Left renal pelvis (tissue), 4 donors: ENCODE measurements around the gene STEAP4. TPM values are rescaled to one million over a fixed set of nuclear protein-coding genes. Genes with fewer than 3 reads are reported as not detected.
"Not testable (repeated sequence)": the region's sequence is repeated elsewhere in the genome, so short reads cannot be mapped to it uniquely, and the experiment has no call there.

ENCODE experiments used
- DNase-seq, 4 donors: peaks; one replicate each; pipeline ENCODE4 v3.0.0-alpha.2; 2013; ENCODE audit warnings: low read depth in 4 of 4, low spot score in 3 of 4
- polyA plus RNA-seq, 4 donors: library from polyadenylated mRNA; unstranded; fragments of 120-200 nt; gene quantifications; one replicate each; pipeline ENCODE4 v1.2.1, GENCODE V29; 2013; ENCODE audit not compliant: insufficient read length in 4 of 4

The STEAP4 gene
- polyA plus RNA-seq, 4 donors = 0.19 to 3.3 (median 0.26) TPM

DNA sequence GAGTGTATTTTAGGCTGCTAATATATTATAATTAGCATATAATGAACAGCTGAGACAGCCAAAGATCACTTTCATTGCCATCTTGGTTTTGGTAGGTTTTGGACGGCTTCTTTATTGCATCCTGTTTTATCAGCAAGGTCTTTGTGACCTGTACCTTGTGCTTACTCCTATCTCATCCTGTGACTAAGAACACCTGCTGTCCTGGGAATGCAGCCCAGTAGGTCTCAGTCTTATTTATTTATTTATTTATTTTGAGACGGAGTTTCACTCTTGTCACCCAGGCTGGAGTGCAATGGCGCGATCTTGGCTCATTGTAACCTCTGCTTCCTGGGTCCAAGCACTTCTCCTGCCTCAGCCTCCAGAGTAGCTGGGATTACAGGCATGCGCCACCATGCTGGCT, 31.8 kb downstream of the STEAP4 start:
- not testable (repeated sequence) for DNase-seq

DNA sequence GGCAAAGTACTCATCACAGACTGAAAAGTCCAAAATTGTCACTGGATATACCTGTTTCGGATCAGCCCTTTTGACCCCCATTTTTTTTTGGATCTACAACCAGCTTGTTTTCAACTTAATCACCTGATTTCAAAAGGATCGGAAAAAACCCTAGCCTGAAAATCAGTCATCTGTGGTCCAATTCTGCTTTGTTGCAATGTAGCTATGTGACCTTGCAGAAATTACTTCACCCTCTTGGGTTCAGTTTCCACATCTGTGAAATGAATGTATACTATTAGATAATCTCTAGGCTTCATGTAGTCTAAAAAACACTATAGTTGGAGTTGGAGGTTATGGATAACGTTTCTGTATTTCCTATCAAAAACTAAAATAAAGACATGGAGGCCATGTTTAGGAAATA, 37.1 kb downstream of the STEAP4 start:
- no peak for DNase-seq

DNA sequence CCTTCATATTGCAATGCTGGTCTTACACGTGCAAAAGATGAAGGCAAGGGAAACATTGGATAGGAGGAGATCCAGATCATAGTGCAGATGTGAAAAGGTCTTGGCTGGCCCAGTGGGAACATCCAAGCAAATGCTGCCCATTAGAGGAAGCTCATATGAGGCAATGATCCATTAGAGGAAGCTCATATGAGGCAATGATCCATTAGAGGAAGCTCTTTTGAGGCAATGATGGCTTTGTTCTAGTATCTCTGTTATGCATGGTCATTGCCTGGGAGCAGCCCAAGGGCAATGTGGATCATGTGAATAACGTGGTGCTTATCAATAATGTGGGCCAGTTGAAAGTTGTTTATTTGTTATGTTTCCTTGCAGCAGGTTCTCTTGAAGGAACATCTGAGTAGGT, 37.8 kb downstream of the STEAP4 start:
- DNase-seq = no peak

DNA sequence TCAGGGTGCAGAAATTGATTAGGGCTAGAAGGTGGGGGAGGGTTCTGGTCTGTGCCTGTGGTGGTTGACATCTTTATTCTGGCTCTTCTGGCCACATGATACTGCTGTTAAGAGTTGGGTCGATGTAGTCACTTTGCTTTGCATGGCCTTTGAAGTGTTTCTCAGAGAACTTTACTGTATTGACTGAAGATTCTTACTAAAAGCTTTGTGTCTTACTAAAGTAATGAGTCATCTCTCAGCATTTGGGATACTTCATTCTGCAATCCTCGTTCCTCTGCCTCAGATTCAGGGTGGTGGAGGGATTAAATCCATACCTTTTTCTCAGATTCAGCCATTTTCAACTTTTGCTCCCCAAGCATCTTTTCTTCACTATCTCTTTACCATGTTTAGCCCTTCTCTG, 38.6 kb downstream of the STEAP4 start:
- no peak for DNase-seq

DNA sequence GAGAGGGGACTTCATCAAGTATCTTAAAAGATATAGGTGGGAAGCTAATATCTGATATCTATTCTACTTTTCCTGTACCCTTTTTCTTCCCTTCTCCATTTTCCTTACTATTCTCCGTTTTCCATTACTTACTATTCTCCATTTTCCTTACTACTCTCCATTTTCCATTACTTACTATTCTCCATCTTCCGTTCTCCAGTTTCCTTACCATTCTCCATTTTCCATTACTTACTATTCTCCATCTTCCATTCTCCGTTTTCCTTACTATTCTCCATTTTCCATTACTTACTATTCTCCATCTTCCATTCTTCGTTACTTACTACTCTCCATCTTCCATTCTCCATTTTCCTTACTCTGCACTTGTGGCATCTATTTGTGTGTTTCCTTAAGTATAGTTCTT, 39.3 kb downstream of the STEAP4 start:
- no peak for DNase-seq

DNA sequence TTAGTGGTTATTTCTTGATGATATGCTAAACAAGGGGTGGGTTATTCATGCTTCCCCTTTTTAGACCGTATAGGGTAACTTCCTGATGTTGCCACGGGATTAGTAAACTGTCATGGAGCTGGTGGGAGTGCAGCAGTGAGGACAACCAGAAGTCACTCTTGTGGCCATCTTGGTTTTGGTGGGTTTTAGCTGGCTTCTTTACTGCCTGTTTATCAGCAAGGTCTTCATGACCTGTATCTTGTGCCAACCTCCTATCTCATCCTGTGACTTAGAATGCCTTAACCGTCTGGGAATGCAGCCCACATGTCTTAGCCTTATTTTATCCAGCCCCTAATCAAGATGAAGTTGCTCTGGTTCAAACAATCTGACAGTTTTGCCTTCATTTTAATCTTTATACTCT, 41.7 kb downstream of the STEAP4 start:
- not testable (repeated sequence) for DNase-seq

DNA sequence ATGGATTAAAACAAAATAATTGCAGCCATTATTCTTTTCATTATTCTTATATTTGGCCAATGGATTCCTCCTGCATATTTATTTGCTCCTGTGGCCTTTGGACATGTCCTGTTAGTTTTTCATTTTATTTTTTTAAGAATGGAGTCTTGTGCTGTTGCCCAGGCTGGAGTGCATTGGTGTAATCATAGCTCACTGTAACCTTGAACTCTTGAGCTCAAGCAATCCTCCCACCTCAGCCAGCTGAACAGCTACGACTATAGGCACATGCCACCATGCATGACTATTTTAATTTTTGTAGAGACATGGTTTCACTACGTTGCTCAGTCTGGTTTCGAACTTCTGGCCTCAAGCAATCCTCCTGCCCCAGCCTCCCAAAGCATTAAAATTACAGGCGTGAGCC, 44.1 kb downstream of the STEAP4 start:
- DNase-seq = no peak

DNA sequence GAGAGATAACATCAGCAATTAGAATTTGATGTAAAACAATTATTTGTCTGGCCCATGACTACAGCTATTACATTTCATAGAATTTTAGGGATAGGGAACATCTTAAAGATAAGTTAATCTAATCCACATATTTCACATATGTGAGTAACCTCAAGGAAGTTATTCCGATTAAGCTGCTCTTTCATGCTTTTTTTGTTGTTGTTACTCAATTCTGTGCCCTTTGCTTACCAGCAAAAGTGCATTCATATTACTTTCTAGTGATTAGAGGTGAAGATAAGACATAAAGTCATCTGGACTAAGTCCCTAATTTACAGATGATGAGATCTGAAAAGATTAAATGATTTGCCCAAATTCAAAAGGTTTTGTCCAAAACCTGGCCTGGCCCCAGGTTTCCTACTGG, 46.0 kb downstream of the STEAP4 start:
- no peak for DNase-seq

DNA sequence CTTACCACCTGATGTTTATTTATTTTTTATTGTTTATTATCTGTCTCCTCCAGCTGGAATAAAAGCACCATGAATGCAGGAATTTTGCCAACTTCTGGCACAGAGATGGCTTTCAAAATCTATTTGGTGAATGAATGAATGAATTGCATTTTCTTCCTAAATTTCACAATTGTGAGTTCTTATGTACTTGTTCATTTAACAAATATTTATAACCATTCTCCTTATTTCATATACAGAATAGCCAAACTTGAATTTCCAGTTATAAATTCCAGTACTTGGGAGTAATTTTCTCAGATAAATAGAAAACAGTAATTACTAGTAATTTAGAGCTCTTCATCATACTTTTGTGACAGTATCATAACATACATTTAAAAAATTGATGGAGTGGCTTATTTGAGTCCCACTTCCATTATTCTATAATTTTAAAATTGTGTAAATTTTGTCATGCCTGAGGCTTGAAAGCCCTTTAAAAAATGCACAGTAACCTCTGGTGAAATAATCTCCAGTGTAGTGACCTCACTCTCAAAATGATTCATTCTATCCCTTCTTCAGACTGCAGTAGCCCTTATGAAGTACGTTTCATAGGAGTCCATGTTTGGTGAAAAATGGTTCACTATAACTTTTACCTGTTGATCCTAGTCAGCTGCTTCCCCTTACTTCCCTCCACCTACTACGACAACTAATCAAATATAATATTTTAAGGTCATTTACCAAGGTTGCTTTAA, 46.9 kb downstream of the STEAP4 start:
- no peak for DNase-seq

DNA sequence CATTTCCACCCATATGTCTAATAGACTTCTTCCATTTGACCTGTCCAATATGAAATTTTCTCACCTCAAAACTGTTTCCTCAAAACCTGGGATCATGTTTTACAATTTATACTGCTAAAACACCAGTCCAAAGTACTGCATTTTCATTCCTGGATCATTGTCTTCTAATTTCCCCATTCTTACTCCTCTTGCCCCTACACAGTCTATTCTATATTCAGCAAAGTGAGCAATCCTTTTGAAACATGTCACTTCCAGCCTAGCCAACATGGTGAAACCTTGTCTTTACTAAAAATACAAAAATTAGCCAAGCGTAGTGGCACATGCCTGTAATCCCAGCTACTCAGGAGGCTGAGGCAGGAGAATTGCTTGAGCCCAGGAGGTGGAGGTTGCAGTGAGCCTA, 48.4 kb downstream of the STEAP4 start:
- DNase-seq = not testable (repeated sequence)

DNA sequence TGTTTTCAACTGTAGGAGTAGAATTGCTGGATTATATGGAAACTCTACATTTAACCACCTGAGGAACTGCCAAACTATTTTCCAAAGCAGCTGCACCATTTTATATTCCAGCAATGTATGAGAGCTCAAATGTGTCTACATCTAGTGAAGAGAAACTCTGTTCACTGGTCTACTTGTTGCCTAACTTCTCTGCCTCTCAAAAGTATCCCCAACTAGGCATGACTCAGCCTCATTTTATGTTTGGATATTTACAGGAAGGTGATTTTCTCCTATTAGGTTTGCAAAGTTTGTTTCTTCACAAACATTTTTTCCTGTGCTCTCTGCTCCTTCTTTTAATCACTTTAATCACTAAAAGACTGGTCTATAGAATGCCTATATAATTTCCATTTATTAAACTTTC, 49.8 kb downstream of the STEAP4 start:
- DNase-seq = no peak

DNA sequence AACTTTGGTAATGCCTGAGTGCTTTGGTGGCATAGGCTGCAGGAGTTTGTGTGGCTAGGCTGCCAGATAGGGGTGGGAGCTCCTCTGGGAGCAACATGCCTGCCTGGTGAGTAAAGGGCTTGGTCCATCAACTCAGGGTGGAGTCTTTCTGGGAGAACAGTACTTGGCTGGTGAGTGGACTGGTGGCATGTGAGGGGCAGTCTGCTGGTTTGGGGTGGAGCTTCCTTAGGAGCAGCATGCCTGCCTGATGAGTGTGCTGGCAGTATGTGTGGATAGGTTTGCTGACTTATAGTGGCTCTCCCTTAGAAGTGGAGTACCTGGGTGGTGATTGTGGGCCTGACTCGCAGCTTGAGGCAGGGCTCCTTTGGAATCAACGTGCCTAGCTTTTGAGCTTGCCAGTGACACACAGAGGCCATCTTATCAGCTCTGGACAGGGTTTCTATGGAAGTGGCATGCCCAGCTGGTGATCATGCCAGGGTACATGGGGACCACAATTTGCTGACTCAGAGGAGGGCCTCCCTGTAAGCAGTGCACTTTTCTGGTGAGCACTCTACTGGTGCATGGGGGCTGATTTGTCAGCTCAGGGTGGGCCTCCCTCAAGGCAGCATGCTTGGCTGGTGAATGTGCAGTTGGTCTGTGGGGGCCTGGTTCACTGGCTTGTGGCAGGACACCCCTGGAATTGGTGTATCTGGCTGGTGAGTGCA, 51.8 kb downstream of the STEAP4 start:
- no peak for DNase-seq

DNA sequence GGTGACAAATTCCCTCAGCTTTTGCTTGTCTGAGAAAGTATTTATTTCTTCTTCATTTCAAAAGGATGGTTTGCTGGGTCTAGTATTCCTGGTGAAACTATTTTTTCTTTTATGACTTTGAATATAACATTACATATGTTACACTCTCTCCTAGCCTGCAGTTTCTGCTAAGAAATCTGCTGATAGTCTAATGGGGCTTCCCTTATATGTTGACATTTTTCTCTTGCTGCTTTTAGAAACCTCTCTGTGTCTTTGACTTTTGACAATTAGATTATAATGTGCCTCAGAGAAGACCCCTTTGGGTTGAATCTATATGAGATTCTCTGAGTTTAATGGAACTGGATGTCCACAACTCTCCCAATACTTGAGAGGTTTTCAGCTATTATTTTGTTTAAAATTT, 53.1 kb downstream of the STEAP4 start:
- no peak for DNase-seq

DNA sequence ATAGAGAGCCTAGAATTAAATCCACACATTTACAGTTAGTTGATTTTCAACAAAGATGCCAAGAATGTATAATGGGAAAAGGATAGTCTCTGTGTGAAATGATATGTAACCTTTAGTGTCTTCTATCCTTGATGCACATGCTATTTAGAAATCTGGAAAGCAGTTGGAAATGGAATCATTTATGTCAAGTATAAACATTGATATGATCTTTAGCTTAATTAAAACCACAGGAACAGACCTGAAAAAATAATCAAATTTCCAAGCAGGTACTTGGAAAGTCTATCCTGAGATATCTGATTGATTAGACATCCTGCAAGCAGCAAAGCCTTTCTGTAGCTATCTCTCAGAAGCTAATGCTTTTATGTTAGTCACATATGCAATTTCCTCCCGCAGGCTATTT, 62.4 kb downstream of the STEAP4 start:
- DNase-seq = no peak

DNA sequence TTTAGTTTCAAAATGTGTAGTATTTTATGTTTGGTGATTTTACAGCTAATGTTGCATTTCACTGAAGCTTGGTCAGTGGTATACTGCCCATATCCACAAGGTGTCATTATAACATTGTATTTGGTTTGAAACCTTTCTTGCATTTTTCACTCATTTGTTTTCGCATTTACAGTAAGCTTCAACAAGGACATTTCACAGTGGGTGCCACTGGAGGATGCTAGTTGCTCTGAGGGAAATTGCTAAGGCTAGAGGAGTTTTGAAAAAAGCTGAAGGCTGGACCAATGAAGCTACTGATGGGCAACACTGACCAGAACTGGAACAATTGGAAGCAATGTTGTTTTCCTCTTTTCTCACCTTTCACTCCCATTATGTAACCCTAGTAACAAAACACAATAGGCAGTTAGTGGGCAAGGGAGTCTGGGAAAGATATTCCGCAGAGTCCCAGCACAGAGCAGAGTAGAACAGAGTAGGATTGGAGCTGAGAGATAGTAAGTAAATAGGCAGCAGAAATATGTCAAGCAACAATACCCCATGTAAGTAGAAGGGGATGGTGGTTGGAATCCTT, 63.3 kb downstream of the STEAP4 start:
- DNase-seq = peak in 1 of 4 donors; percentile 31

DNA sequence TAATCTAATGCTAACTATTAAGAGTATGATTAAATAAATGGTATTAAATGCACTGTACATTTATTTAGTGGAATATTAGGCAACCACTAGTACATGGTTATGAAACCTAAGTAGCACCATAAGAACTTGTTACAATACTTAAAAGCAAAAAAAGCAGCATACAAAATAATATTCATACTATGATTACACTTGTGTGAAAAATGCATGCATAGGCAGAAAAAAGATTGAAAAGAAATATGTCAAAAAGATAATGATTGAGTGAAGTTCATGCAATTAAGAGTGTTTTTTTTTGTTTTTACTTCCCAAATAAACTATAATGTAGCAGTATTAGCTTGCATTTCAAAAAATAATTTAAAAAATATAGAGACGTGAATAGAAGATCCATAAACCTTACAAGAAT, 66.8 kb downstream of the STEAP4 start:
- DNase-seq = no peak

DNA sequence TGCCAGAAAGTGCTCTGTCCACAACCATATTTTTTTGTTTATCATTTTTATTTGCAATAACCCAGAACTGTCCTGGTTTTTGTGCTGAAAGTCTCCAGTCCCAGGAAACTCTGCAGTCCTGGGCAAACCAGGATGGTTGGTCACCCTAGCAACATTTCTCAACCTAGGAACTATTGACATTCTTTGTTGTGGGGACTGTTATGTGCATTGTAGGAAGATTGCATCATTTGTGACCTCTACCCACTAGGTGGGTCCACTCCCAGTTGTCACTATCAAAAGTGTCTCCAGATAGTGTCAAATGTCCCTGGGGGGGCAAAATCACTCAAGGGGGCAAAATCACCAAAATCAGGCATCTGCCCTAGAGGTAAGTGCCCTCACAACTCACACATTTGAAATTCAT, 72.9 kb downstream of the STEAP4 start:
- DNase-seq = no peak

DNA sequence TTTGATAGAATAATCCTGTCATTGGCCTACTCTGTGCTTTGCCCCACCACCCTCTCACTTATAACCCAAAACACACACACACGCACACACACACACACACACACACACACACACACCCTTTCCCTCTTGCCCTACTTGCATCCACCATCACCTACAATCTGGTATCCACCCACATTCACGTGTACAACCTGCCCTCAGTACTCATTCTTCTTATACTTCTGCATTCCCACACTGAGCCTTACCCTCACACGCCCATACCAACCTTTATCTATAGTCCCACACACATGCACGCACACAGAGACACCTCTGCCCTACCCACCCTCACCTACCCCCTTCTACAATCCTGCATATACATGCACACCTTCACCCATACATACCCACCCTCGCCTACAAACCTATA, 76.0 kb downstream of the STEAP4 start:
- no peak for DNase-seq

DNA sequence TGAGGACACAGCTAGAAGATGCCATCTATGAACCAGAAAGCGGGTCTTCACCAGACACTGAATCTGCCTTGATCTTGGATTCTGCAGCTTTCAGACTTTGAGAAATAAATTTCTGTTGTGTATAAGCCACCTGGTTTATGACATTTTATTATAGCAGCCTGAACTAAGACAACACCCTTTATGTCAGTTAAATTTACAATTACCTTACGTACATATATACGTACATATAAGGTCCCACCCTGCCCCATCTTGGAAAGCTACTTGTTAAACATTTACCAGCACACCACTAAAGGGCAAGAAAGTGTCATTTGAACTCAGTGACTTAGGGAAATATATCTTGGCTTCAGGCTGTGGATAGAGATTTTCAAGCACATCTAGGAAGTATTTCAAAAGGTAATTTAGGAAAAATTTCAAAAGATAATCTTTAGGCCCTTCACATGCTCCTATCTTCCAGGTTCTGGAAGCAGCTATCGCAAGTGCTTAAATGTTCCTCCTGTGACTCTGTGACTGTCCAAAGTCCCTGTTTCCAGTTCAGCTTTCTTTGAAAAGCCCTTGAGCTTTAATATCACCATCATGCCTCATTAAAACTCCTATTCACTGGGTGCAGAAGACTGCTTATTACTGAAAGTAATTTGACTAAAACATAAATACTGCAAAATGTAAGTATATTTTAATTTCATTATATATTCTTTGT, 77.2 kb downstream of the STEAP4 start:
- no peak for DNase-seq

DNA sequence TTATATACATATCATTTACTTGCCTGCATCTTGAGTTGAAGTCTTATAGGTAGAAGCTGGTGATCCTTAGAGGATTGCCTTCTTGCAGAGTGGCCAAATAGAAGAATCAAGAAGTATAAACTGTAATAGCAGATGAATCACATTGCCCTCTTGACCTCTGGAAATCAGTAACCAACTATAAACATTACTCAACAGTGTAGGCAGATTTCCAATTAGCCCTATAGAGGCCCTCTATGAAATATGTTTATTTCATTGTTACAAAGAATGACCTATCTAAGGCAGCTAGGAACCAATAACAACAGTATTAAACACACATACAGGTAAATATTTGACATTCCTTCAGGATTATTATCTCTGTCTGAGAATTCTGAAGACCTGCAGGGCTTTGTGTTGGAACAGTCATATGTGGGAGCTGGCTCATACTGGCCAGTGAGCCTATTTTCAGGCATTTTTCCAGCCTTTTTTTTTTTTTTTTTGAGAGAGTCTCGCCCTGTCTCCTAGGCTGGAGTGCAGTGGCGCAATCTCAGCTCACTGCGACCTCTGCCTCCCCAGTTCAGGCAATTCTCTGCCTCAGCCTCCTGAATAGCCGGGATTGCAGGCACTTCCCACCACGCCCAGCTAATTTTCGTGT, 79.7 kb downstream of the STEAP4 start:
- DNase-seq = peak in 1 of 4 donors; percentile 24

DNA sequence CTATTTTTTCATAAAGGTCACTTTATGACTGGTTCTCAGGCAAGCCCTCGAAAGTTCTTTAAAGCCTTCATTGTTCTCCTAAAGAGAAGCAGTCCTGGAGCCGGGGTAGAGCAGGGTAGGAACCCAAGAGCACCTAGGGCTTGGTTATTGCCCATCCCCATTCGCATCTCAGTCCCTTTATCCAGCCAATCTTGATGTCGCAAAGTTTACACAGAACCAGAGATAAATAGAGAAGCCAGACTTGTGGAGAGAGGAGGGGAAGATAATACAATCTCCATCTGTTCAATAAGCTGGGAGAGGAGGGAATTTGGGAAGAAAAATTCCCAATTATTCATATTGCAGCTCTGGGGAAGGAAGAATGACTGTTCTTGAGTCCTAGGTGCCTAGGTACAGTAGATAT, 80.5 kb downstream of the STEAP4 start:
- no peak for DNase-seq
